ENCODE results near the gene CDKL1.
"Not testable (repeated sequence)": the region's sequence is repeated elsewhere in the genome, so short reads cannot be mapped to it uniquely, and the experiment has no call there.

The CDKL1 gene

DNA sequence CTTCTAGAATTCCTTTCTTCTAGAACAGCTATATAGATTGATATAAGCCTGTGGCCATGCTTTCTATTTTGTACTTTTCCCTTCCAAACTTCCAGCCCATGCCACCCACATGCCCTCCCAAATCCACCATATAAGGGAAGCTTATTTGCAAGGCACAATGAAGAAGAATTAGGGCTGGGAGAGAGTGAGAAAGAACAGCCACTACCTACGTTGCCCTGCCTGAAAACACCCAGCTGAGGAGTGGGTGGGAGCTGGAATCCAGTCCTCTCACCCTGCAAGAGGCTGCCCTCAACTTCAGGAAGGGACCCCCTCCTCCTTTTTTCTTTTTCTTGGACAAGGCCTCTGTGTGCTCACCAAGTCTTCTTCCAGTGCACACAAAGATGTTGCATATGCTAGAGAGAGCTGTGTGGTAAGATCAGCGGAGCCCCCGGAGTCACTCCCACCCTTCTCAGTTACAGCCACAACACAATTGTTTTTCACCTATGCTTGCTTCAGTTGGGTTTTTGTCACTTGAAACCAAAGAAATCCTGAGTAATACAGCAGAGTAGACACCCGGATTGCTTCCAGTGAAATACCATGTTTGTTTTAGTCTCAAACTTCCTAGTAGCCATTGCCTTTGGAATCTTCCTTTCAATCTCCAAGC lies 38.8 kb downstream of the CDKL1 start:
- Mint-ChIP-seq H3K4me3 (no peak overlapping the region), H3K36me3 (ENCODE audit: low read depth) (no peaks in the 10 kb centered on the region), H3K9me3 (no peaks in the 10 kb centered on the region), H3K27me3 (peaks cover 3% of the 10 kb centered on the region), H3K4me1 (ENCODE audit: low read depth) (peaks cover 3% of the 10 kb centered on the region), H3K27ac (no peak overlapping the region)
- intact Hi-C loops (cut with micrococcal nuclease) = no loop called here

DNA sequence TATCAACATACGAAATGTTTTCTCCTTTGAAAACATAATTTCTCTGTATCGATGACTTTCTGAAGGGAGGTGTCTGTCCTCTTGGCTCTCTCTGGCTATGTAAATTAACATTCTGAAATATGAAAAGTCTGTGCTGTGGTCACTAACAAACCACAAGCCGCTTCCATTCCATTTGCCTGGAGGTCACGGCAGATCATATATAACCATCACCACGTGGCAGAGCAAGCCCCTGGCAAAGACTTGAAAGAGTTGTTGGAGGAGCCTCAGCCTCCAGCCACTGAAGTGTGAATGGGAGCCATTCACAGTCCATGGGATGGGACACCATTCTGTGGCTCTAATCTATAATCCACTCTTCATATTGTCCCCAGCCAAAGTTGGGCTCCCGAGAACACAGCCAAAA lies 39.6 kb downstream of the CDKL1 start:
- intact Hi-C loops (cut with micrococcal nuclease) = no loop called here

DNA sequence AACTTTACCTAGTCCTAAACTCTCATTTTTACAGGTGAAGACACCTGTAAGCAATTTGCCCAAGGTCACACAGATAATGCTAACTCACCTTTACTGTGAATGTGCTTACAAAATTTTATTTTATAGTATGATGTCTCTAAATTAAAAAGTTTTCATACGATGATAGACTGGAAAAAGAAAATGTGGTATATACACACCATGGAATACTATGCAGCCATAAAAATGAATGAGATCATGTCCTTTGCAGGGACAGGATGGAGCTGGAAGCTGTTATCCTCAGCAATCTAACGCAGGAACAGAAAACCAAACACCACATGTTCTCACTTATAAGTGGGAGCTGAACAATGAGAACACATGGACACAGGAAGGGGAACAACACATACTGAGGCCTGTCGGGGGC lies 40.4 kb downstream of the CDKL1 start:
- H3K4me1 Mint-ChIP-seq (ENCODE audit: low read depth); H3K27me3 Mint-ChIP-seq; intact Hi-C loops (cut with micrococcal nuclease); H3K4me3 Mint-ChIP-seq; H3K36me3 Mint-ChIP-seq (ENCODE audit: low read depth); H3K27ac Mint-ChIP-seq; H3K9me3 Mint-ChIP-seq: not testable (repeated sequence)

More for the DNA sequence above, 39.6 kb downstream of the CDKL1 start:
- Mint-ChIP-seq H3K4me1 (ENCODE audit: low read depth) (no peaks in the 10 kb centered on the region), H3K27ac (no peak overlapping the region), H3K9me3 (no peaks in the 10 kb centered on the region), H3K27me3 (no peaks in the 10 kb centered on the region), H3K36me3 (ENCODE audit: low read depth) (no peaks in the 10 kb centered on the region), H3K4me3 (no peak overlapping the region)

DNA sequence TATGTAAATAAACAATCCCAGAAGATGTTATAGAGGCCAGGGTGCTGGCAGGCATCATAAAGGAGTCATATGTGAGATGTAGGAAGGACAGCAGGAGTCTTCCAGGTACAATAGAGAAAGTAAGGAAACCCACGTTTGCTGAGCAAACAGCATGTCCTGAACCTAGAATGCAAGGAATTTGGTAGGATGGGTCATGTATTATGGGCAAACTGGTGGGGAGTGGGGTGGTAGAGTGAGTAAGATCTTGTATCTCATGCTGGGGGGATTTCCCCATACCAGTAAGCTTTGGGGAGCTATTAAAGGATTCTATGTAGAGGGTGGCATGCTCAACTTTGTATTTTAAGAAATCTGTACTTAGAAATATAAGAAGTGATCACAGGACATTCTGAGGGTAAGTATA lies 41.0 kb downstream of the CDKL1 start:
- Mint-ChIP-seq H3K27ac (no peak overlapping the region), H3K36me3 (ENCODE audit: low read depth) (no peaks in the 10 kb centered on the region)

DNA sequence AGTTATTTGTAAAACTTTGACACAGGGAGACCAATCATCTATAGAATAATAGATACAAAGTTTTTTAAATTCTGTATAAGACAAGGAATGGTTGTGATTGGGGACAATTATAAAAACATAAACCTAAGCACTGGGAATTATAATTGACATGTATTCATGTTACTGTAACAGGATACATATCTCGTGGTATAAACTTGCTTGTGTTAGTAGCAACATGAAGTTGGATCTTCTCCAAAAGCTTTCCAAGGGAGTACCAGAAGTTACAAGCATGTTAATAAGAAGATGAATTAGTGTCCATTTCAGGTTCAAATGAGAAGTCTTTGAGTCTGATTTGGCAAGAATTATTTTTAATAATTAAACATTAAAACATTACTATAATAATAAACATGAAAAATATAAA lies 42.2 kb downstream of the CDKL1 start:
- H3K36me3 Mint-ChIP-seq (ENCODE audit: low read depth) = no peaks in the 10 kb centered on the region
- no peaks in the 10 kb centered on the region for H3K9me3 Mint-ChIP-seq
- intact Hi-C loops (cut with micrococcal nuclease) = no loop called here
- H3K27me3 Mint-ChIP-seq = peaks cover 2% of the 10 kb centered on the region
- H3K4me3 Mint-ChIP-seq = no peak overlapping the region
- peaks cover 11% of the 10 kb centered on the region for H3K4me1 Mint-ChIP-seq (ENCODE audit: low read depth)
- no peak overlapping the region for H3K27ac Mint-ChIP-seq

More for the DNA sequence above, 41.0 kb downstream of the CDKL1 start:
- H3K4me1 Mint-ChIP-seq (ENCODE audit: low read depth) = peaks cover 11% of the 10 kb centered on the region
- no peaks in the 10 kb centered on the region for H3K27me3 Mint-ChIP-seq
- H3K9me3 Mint-ChIP-seq = no peaks in the 10 kb centered on the region
- intact Hi-C loops (cut with micrococcal nuclease) = no loop called here
- H3K4me3 Mint-ChIP-seq = no peak overlapping the region

DNA sequence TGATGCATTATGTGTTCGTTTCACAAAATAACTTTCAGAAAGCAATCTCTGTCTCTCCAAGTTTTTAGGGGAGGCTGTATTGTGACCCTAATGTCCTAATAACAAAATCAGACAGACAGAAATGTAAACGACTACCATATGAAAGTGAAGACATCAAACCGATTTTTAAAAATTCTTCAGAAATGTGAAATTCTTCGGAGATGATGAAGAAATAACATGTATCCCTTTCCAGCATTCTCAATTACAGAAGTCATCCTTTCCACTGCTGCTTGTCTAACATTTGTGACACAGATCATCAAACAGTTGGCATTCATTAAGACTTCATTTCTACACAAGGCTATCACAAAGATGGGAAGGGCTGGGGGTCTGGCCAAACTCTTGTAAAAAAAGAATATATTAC lies 43.6 kb downstream of the CDKL1 start:
- Mint-ChIP-seq H3K9me3 (no peaks in the 10 kb centered on the region), H3K27me3 (peaks cover 2% of the 10 kb centered on the region), H3K4me3 (no peak overlapping the region), H3K27ac (no peak overlapping the region), H3K36me3 (ENCODE audit: low read depth) (no peaks in the 10 kb centered on the region), H3K4me1 (ENCODE audit: low read depth) (peaks cover 11% of the 10 kb centered on the region)
- intact Hi-C loops (cut with micrococcal nuclease) = no loop called here

DNA sequence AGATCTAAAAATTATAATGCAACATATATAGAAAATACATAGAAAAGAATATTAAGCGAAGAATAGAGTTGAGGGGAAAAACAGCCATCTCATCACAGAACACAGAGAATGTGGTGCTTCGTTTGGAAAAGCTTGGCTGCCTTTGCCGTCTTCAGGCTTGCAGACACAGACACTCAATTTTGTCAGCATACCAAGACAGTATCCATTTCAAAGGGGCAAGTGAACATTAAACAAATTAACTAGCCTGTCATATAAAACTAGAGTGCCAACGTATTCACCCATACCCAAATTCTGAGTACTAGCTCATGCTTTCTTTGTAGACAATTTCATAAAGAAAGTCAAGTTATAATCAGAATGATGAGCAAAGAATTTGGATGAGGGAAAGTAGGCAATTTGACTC lies 44.1 kb downstream of the CDKL1 start:
- peaks cover 15% of the 10 kb centered on the region for H3K4me1 Mint-ChIP-seq (ENCODE audit: low read depth)
- H3K27ac Mint-ChIP-seq = no peak overlapping the region
- H3K27me3 Mint-ChIP-seq = peaks cover 2% of the 10 kb centered on the region
- H3K9me3 Mint-ChIP-seq = no peaks in the 10 kb centered on the region
- no peak overlapping the region for H3K4me3 Mint-ChIP-seq
- H3K36me3 Mint-ChIP-seq (ENCODE audit: low read depth) = no peaks in the 10 kb centered on the region
- intact Hi-C loops (cut with micrococcal nuclease) = no loop called here

DNA sequence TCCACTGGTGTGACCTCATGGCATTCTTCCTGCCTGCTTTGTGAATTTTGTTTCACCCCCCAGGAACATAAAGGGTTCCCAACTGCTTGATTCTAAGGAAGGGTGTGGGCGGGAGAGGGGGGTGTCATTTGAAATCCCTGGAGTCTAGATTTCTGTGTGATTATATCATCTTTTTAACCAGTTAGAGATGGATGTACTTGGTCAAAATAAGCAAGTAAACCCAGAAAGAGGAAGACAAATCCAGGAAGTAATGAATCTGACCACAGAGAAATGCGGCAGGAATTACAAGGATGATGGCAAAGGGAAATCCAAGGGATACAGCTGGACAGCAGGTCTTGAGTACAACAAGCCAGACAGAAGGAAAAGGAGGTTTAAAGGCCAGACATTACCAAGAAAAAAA lies 45.7 kb downstream of the CDKL1 start:
- no peaks in the 10 kb centered on the region for H3K9me3 Mint-ChIP-seq
- H3K4me1 Mint-ChIP-seq (ENCODE audit: low read depth) = peaks cover 22% of the 10 kb centered on the region
- no peaks in the 10 kb centered on the region for H3K36me3 Mint-ChIP-seq (ENCODE audit: low read depth)
- intact Hi-C loops (cut with micrococcal nuclease) = no loop called here
- H3K27me3 Mint-ChIP-seq = peaks cover 2% of the 10 kb centered on the region
- no peak overlapping the region for H3K4me3 Mint-ChIP-seq
- no peak overlapping the region for H3K27ac Mint-ChIP-seq

DNA sequence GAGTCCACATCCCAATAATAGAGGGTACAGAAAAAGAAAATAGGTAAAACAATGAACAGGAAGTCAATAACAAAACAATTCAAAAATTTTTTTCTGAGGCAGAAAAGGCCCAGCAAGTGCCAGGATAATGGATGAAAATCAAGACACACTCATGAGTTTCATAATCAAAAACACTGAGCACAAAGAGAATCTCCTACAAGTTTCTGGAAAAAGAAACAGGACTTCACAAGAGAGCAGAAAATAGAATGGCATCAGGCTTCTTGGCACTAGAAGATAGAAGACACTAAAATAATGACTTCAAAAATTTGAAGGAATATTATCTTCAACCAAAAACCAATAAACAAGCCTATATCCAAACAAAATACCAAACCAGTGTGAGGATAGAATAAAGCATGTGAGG lies 47.7 kb downstream of the CDKL1 start:
- peaks cover 2% of the 10 kb centered on the region for H3K27me3 Mint-ChIP-seq
- H3K36me3 Mint-ChIP-seq (ENCODE audit: low read depth) = no peaks in the 10 kb centered on the region
- no peak overlapping the region for H3K27ac Mint-ChIP-seq
- H3K4me1 Mint-ChIP-seq (ENCODE audit: low read depth) = peaks cover 22% of the 10 kb centered on the region
- no peaks in the 10 kb centered on the region for H3K9me3 Mint-ChIP-seq
- H3K4me3 Mint-ChIP-seq = no peak overlapping the region
- intact Hi-C loops (cut with micrococcal nuclease) = loop anchor here (10.0 kb wide), 1 partner anchor 46 kb away; the partner anchor contains the start of gene CDKL1

DNA sequence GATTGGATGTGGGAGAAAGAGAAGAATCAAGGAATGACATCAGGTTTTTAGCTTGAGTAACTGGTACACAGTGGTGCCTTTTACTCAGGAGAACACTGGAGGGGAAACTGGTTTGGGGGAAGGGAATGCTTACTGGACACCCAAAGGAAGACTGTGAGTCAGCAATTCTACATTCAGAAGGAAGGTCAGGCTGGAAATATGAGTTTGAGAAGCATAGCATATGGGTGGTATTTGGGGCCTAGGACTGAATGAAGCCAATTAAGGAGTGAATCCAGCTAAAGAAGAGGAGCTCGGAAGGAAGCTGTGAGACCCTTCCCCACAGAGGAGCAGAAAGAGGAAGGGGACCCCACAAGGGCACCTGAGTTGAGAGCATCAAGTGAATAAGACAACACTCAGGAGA lies 49.2 kb downstream of the CDKL1 start:
- Mint-ChIP-seq H3K27ac (peak overlapping the region; percentile 3), H3K9me3 (no peaks in the 10 kb centered on the region), H3K4me3 (no peak overlapping the region), H3K36me3 (ENCODE audit: low read depth) (no peaks in the 10 kb centered on the region), H3K4me1 (ENCODE audit: low read depth) (peaks cover 26% of the 10 kb centered on the region), H3K27me3 (peaks cover 2% of the 10 kb centered on the region)
- intact Hi-C loops (cut with micrococcal nuclease) = loop anchor here (10.0 kb wide), 1 partner anchor 47 kb away; the partner anchor contains the start of gene CDKL1

DNA sequence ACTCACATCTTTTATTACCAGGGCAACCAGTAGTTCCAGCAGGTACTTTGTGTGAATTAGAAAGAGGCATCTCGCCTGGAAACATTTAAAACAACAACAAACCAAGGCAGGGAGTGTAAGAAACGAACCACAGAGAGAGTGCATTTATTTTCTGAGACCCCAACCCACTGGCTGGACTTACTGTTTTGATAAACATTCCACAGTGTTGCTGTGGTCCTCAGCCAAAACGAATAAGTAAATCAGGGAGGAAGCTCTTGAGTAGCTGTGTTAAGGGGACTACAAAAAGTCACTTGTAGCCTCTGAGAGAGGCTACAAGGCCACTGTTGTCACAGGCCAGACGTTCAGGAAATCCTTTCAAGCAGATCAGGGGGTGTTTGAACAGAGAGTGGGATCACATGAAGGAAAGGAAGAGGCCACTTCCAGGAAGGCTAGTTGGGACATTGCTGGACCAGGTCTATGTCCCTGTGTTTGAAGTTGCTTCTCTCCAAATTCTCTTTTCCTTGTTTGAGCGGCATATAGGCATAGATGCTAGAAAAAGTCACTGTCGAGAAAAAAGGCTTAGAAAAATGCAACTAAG lies 50.7 kb downstream of the CDKL1 start:
- H3K4me3 Mint-ChIP-seq = no peak overlapping the region
- intact Hi-C loops (cut with micrococcal nuclease) = loop anchor here (10.0 kb wide), 1 partner anchor 49 kb away; the partner anchor contains the start of gene CDKL1
- peaks cover 19% of the 10 kb centered on the region for H3K4me1 Mint-ChIP-seq (ENCODE audit: low read depth)
- H3K36me3 Mint-ChIP-seq (ENCODE audit: low read depth) = no peaks in the 10 kb centered on the region
- H3K27me3 Mint-ChIP-seq = peaks cover 2% of the 10 kb centered on the region
- no peaks in the 10 kb centered on the region for H3K9me3 Mint-ChIP-seq
- H3K27ac Mint-ChIP-seq = no peak overlapping the region

DNA sequence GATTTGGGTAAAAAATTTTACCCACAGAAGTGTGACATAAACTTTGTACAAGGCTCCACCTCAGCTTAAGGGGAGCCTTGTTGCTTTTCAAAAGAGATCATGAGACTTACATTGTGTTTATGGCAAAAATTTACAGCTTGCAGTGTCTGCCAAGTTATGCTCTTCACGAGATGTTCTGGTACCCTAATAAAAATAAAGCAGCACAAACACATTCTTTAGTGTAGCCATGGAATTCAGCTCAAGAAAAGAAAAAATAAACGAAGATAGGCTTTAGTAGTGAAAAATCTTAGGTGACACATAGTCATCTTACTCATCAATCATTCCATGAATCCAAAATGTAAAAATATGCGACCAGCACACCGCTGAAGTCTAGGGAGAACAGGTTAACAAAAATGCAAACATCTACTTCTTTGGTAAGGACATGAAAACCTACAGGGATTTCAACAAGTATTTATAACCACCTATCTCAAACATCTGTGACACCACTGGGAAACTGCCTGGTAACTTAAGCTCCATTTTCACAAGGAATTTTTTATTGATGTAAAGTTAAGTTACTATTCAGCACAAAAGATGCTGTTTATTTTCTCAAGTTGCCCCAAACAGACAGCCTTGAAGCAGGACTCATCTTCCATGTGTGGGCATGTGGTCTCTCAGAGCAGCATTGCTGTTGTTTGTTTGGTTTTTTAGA lies 51.7 kb downstream of the CDKL1 start:
- Mint-ChIP-seq H3K36me3 (ENCODE audit: low read depth) (no peaks in the 10 kb centered on the region), H3K27me3 (peaks cover 2% of the 10 kb centered on the region), H3K4me1 (ENCODE audit: low read depth) (peaks cover 16% of the 10 kb centered on the region), H3K9me3 (no peaks in the 10 kb centered on the region), H3K27ac (no peak overlapping the region), H3K4me3 (no peak overlapping the region)
- intact Hi-C loops (cut with micrococcal nuclease) = loop anchor here (10.0 kb wide), 1 partner anchor 50 kb away; the partner anchor contains the start of gene CDKL1

DNA sequence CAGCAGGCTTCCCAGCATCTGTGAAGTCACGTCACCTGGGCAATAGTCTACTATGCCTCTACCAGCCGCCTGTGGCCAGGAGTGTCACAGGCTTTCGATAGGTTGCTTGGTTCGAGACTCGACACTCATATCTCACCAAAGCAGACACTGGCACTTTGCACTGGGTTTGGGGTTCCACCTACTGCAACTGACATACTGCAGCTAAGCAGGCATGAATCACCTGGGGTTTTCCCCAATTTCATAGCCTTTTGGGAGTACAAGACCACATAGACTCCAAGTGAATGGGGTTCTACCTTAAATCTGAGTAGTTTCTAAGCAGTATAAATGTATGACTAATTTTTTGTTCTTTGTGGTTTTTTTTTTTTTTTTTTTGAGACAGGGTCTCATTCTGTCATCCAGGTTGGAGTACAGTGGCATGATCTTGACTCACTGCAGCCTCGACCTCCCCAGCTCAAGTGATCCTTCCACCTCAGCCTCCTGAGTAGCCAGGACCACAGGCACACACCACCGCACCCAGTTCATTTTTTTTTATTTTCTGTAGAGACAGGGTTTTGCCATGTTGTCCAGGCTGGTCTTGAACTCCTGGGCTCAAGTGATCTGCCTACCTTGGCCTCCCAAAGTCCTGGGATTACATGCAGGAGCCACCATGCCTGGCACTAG lies 52.4 kb downstream of the CDKL1 start:
- Mint-ChIP-seq H3K9me3 (no peaks in the 10 kb centered on the region), H3K36me3 (ENCODE audit: low read depth) (no peaks in the 10 kb centered on the region), H3K27me3 (no peaks in the 10 kb centered on the region), H3K4me1 (ENCODE audit: low read depth) (peaks cover 16% of the 10 kb centered on the region), H3K27ac (no peak overlapping the region), H3K4me3 (no peak overlapping the region)
- intact Hi-C loops (cut with micrococcal nuclease) = loop anchor here (10.0 kb wide), 1 partner anchor 51 kb away; the partner anchor contains the start of gene CDKL1

DNA sequence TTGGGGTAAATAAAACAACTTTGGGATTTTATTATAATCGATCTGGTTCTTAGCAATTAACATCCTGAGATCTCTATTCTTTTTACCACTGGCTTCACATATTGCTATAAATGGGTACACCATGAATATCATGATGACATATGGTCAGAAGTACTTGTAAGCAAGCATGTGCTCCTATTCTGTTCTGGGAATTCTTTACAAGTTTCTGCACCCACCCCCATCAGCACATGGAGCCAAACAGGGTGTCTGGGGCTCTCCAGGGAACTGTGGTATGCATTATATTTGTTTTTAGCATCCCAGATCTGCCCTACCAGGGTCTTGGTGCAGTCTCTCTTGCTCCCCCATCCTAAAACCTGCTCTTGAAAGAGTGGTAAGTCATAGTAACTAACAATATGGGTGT lies 53.2 kb downstream of the CDKL1 start:
- H3K27me3 Mint-ChIP-seq = no peaks in the 10 kb centered on the region
- H3K4me3 Mint-ChIP-seq = no peak overlapping the region
- no peak overlapping the region for H3K27ac Mint-ChIP-seq
- no peaks in the 10 kb centered on the region for H3K36me3 Mint-ChIP-seq (ENCODE audit: low read depth)
- peaks cover 16% of the 10 kb centered on the region for H3K4me1 Mint-ChIP-seq (ENCODE audit: low read depth)
- intact Hi-C loops (cut with micrococcal nuclease) = loop anchor here (10.0 kb wide), 1 partner anchor 51 kb away; the partner anchor contains the start of gene CDKL1
- no peaks in the 10 kb centered on the region for H3K9me3 Mint-ChIP-seq

Data from dendritic cell treated with granulocyte-macrophage colony-stimulating factor and Interleukin-4, amounts not matched to agents 40 ng/mL and 50 ng/mL, for 4 days (primary cell).